NB4 (cell line): Measurements from ENCODE around the gene RASGEF1B.

ENCODE experiments used
- DNase-seq: peaks from one replicate; pipeline ENCODE4 v3.0.0; 2010; ENCODE audit warnings: low read depth
- H3K4me3 ChIP-seq: one replicate; pipeline ENCODE4 v1.5.1; 2011; ENCODE audit warnings: mild to moderate bottlenecking, low read depth, low read length, moderate library complexity
- CTCF ChIP-seq: IDR thresholded peaks from one replicate; pipeline ENCODE4 v1.5.1; 2012; ENCODE audit warnings: low read depth, low read length
- MAX ChIP-seq: IDR thresholded peaks from 2 replicates; pipeline ENCODE4 v1.6.1; 2011; ENCODE audit warnings: low read depth, low read length
- MYC ChIP-seq: IDR thresholded peaks from 2 replicates; pipeline ENCODE4 v1.6.1; 2011; ENCODE audit warnings: low read depth, low read length
- POLR2A ChIP-seq: IDR thresholded peaks from 2 replicates; pipeline ENCODE4 v1.6.1; 2011; ENCODE audit warnings: mild to moderate bottlenecking; ENCODE audit not compliant: insufficient read length; ENCODE audit errors: extremely low read depth

The RASGEF1B gene

GRCh38 chr4:81504112-81505003 lies 32.7 kb upstream of the RASGEF1B start:
- no peak overlapping the region for H3K4me3 ChIP-seq
- DNase-seq, result no peak
- TF ChIP-seq MAX, result no peak
- no peak for TF ChIP-seq MYC
- TF ChIP-seq CTCF, result no peak
- no peak for TF ChIP-seq POLR2A

- no peak for DNase-seq
- H3K4me3 ChIP-seq, result no peak overlapping the region
- no peak for TF ChIP-seq MYC
- no peak for TF ChIP-seq CTCF
- TF ChIP-seq MAX, result no peak
Measured at GRCh38 chr4:81503586-81503985, 31.9 kb upstream of the RASGEF1B start.

GRCh38 chr4:81502564-81502963 lies 30.9 kb upstream of the RASGEF1B start:
- H3K4me3 ChIP-seq, result no peak overlapping the region
- TF ChIP-seq CTCF (no peak), MAX (no peak), MYC (no peak), POLR2A (no peak)
- no peak for DNase-seq

DNA sequence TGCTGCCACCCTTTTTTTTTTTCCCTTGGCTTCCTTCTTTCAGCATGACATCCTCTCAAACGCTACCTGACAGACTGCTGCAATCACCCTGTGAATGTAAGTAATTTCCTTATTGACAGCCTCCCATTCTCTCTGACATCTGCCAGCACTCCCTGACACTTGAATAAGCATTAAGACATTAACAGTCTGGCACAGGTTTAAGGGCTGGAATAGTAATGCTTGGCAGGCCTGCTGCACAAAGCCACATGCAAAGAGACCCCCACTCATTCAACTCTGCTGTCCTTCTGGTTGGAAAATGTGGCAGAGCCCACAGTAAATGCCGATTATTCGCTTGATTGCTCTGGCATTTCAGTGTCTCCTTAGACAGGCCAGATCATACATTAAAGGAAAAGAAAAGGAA lies 28.1 kb upstream of the RASGEF1B start:
- TF ChIP-seq MYC, result no peak
- TF ChIP-seq CTCF, result no peak
- no peak for TF ChIP-seq MAX
- TF ChIP-seq POLR2A, result no peak
- no peak for DNase-seq
- no peak overlapping the region for H3K4me3 ChIP-seq

DNA sequence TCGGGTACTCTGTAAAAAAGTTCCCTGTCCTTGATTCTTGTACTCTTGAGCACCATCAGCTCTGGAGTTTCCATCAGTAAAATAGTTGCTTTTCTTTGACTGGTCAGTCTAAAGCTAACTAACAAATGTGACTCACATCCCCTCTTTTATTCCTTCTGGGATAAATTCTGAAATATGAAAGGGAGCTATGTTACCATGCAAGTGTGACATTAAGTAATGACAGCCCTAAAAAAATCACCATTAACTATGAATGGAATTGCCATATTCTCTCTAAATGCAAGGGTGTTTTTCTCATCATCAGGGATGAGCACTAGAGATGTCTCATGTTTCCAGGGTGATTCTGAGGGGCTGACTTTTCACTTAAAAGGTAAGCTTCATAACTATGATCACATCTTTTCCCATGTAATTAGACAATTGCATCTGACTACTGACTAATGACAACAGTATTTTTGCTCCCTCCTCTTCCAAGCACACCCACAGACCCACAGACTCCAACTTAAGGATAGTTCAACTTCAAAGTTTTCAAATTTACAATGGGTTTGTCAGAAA lies 26.9 kb upstream of the RASGEF1B start:
- TF ChIP-seq MAX (no peak), POLR2A (no peak), CTCF (no peak), MYC (no peak)
- no peak for DNase-seq
- no peak overlapping the region for H3K4me3 ChIP-seq
